ENCODE measurements around the gene PLET1.

The PLET1 gene

DNA sequence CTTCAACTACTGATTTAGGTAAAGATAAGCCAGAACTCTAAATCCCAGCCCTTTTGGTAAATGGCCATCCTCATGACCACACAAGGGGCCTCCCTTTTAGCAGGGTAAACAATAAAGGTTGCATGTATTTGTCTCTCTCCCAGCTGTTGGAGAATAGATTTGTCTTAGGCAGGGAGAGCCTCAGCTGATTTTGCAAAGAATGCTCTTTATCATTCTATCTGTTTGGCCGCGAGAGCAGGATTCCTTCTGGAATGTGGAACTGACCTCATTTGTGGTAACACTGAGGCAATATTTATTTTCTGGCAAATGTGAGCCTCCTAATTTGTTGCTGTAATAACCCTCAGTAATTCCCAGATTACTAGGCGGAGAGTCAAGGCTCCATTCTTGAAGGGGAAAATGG is 19.2 kb downstream of the PLET1 start:
- DNase-seq (ENCODE audit: low read depth), result no peak

DNA sequence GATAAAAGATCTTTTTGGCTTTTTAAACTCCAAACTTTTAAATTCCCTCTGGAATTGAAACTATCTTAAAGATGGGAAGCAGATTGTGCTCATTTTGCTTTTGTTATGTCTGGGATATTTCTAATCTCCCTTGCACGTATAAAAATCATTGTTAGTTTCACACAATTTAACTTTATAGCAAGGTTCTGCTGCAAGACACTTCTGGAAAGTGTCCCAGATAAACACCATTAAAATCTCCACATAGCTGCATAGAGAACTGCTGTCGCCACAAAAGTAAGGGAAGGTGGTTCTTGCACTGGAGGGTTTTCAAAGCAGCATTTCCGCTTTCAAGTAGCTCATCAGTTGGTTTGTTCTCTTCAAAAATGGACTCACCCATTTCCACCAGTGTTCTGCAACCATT is 22.6 kb downstream of the PLET1 start:
- DNase-seq (ENCODE audit: low read depth), result no peak

DNA sequence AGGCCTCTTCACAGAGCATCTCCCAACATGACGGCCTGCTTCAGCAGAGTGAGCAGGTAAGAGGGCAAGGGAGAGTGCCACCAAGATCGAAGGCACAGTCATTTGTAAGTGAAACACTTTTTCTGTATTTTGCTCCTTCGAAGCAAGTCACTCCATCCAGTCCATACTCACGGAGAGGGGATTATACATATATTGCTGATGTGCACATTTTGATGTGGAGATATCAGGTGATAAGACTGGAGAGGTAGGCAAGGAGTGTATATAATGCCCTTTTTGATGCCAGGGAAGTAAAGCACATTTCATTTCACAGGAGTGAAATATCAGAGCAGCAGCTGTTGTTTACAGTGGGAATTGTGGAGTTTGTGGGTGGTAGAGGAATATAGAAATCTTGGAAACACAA is 23.2 kb downstream of the PLET1 start:
- no peak for DNase-seq (ENCODE audit: low read depth)

DNA sequence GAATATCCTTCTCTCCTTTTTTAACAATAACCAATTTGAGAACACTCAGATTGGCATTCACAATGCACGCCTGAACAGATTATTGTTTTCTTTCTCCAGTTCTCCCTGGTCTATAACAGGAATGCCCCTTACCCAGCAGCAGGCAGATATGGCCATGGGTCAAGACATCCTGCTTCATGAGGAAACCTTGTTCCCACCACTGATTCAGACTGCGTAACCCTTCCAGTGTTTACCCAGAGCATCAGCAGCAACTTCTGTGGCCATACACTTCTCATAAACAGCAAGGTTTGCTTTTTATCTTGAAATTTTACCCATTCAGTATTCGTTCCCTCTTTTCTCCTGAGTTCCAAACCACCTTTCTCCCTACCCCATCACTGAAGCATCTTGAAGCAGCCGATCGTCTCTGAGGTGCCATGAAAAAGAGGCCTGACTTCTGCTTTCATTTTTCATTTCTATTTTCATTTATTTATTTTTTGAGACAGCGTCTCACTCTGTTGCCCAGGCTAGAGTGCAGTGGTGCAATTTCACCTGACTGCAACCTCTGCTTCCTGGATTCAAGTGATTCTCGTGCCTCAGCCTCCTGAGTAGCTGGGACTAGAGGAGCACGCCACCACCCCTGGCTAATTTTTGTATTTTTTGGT is 24.8 kb downstream of the PLET1 start:
- no peak for DNase-seq (ENCODE audit: low read depth)

DNA sequence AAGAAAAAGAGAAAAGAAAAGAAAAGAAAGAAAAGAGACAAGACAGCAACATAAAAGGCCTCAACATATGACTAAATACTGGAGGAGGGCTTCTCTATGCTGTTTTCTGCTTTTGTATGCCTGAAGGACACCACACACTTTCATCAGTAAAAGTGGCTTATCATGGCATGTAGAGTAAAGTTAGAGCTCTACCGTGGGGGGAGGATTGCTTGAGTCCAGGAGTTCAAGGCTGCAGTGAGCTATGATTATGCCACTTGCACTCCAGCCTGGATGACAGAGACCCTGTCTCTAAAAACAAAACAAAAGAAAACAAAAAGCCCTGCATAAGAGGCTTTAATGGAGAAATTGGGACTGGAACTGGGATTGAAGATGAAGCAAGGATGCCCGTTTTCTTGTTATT is 28.7 kb downstream of the PLET1 start:
- DNase-seq (ENCODE audit: low read depth), result no peak

DNA sequence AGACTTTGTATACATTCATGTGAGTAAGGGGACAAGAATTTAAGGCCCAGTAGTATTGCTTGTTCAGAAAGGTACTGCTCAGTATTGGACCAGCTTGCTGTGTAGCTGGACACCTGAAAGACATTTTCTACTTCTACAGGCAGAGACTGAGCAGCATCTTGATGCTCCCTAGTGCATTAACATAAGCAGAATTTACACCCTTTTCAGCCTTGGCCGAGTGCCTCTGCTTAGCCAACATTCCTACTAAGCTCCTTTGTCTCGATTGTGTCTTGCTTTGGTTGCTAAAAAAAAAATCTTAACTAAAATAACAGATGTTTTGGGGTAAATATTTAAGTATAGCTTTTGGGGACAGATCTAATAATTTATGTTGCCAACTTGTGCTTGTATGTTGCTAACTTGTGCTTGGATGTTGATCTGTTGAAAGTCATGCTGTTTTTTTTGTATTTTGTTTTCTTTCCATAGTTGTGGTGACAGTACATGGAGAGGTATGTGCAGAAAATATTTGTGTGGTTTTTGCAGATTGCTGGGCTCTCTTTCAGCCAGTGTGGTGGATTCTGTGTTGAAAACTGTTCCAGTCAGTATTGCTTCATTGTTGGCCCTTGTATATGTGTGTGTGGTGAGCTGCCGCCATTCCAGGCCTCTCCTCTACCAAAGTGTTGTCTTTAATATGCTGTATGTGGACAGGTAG is 30.8 kb downstream of the PLET1 start:
- DNase-seq (ENCODE audit: low read depth), result no peak

DNA sequence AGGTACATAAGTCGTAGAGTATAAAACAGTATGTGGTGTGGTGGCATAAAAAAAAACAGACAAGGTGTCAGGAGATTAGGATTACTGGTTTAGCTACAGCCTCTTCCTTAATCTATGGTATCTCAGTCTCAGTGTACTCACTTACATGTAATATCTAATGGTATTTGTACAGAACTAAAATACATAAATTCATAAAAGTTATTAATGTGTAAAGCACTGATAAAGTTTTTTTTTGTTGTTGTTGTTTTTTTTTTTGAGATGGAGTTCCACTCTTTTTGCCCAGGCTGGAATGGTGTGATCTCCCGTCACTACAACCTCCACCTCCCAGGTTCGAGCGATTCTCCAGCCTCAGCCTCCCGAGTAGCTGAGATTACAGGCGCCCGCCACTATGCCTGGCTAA is 31.5 kb downstream of the PLET1 start:
- no peak for DNase-seq (ENCODE audit: low read depth)

DNA sequence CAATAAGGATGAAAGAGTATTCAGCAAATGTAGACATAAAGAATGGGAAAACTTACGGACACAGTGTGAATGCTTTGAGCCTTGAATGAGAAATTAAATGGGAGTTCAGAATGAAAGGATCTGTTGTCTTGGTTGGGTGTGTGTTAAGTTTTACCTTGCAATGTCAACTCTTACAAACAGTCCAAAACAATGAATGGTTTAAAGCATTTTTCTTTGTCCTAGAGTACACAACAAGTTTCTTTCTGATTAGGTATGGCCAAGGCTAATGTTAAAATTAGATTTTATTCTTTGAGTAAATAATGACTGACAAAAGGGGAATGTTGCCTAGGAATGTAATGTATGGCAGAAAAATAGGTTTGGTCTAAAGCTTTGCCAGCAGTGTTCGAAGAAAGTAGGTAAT is 32.0 kb downstream of the PLET1 start:
- no peak for DNase-seq (ENCODE audit: low read depth)

DNA sequence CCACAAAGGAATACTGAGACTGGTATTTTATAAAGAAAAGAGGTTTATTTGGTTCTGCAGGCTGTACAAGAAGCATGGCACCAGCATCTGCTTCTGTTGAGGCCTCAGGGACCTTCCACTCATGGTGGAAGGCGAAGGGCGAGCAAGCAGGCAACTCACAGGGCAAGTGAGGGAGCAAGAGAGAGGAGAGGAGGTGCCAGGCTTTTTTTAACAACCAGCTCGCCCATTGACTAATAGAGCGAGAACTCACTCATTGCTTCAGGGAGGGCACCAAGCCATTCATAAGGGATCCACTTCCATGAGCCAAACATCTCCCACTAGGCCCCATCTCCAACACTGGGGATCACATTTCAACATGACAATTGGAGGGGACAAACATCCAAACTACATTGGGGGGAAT is 33.2 kb downstream of the PLET1 start:
- DNase-seq (ENCODE audit: low read depth), result no peak

DNA sequence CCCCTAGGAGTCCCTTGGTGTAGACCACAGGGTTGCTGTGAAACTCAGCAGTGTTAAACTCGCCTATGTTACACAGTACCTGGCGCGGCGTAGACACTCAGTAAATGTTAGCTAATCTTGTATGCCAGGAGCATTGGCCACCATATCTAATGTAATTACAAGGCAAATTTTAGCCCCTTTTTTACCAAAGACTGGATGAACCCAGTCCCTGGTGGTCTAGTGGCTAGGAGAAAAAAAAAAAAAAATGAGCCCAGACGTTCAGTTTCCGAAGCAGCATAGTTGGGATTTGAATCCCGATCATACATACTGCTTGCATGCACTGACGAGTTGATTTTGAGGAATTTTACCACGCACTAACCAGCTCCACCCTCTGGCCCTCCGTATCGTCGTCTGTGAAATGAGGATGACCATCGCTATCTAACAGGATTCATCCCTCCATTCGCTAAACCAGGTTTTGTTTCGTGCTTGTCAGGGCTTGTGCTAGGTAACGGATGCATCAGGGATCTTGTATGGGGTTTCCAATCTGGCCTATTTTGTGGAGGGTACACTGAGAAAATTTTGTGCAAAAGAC is 33.7 kb downstream of the PLET1 start:
- DNase-seq (ENCODE audit: low read depth), result no peak

DNA sequence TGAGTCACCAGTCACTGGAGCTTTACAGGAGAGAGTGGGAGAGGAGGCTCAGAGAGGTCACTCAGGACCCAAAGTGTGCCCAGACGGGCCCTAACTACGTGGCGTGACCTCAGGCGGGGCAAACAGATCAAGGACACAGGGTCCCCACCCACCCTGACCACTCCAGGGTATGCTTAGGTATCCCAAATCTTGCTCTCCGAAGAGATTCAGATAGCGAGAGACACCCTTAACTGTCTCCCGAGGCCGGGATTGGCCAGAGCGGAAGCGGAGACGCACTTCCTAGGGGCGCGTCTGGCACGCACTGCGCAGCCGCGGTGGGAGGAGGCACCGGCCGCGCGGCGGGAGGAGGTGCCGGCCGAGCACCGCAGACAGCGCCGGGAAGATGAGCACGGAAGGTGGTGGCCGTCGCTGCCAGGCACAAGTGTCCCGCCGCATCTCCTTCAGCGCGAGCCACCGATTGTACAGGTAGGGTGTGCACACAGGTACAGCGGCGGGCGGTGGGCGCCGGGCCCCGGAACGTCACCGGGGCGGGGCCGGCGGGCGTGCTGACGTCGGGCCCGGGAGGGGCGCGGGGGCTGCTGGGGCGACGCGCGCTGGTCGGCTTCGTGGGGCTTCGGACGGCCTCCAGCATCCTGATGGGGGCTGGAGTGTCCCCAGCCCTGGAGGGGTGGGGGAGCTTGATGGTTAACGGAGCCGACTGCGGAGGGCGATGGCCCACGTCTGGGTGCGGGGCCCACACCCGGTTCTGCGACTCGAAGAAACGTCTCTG is 34.4 kb downstream of the PLET1 start, which contains the start of gene PTS:
Gene PTS (plus strand): TSS at position 367 of the 769 bp plus-strand sequence. CDS start 16 bp downstream, at position 383.
- DNase-seq (ENCODE audit: low read depth), result peak; percentile 67

DNA sequence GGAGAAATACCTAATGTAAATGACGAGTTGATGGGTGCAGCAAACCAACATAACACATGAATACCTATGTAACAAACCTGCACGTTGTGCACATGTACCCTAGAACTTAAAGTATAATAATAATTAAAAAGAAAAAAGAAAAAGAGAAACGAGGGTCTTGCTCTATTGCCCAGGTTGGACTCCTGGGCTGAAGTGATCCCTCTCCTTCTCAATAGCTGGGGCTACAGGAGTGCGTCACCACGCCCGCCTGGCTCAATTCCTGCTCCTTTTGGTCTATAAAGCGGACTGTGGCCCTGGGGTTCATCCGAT is 35.0 kb downstream of the PLET1 start:
- DNase-seq (ENCODE audit: low read depth), result no peak

DNA sequence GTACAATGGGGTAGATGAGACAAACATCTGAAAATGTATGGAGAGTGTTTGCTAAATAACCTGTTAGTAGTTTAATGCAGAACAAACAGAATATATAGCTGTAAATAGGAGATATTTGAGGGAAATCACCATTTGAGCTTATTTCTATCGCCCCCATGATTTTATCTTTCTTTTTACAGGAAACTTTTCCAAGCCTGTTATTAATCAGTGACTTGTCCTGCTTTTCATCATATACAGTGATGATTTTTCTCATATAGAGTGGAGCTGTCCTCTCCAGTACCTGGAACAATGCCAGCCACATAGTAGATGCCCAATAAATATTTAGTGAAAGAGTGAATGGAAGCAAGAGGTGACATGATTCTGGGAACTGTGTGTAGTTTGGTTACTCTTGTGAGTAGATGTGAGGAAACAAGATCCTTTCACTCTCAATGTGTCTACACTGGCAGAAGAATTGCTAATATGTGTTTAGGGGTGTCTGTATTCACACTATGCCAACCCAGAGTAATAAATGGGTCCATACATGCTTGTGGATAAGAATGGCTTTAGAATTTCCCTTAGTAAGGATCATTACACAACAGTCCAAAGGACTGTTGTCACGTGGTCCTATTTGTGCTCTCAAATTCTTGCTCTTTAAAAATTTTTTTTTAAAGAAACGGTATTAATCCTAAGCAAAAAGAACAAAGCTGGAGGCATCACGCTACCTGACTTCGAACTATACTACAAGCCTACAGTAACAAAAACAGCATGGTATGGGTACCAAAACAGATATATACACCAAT is 36.7 kb downstream of the PLET1 start:
- DNase-seq (ENCODE audit: low read depth), result no peak

DNA sequence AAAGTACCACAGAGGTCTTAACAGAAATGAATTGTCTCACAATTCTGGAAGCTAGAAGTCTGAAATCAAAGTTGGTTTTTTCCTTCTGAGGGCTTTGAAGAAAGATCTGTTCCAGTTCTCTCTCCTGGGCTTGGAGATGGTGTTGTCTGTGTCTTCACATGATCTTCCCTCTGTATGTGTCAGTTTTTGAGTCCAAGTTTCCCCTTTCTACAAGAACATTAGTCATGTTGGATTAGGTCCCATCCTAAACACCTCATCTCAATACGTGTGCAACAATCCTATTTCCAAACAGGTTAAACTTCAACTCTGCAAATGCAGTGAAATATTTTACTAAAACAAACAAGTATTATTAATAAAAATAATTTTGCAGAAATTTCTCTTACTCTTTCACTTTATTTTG is 37.5 kb downstream of the PLET1 start:
- DNase-seq (ENCODE audit: low read depth), result no peak

DNA sequence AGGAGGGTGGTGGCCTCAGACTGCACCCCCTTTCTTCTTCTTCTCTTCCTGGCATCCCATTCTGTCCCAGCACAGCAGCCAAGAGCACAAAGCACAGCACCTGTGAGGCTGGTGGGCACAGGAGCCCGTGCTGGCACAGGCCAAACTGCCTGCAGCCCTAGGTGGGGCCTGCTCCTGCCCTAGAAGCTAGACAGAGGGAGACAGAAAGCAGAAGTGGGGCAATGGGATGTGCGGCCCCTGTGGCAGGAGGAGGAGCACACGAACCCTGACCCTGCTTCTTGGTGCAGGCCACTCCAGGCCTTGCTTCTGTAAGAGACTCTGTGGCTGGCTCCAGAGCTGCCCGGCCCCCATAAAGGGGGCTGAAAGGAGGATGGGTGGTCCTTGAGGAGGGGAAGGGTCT is 38.4 kb downstream of the PLET1 start:
- DNase-seq (ENCODE audit: low read depth), result no peak

DNA sequence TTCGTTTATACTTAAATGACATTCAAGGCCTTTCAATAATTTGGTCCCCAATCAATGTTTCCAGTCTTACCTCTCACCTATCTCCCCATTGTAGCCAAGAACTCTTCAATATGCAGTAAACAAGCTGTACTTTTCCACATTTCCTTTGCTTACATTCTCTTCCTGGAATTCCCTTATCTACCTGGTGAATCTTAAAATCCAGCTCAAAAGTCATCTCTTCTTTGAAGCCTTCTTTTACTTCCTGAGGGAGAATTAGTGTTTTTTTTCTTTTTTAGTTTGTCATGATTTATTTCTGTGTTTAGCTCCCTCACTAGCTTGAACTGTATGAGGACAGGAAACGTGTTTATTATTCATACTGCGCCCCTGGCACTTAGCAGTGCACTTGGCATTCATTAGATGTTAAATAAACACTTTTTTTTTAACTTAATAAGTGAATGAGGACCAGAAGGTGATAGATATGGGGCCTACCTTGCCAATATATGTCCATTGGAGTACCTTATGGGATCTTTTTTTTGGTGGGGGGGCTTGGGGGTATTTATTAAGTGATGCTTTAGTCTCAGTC is 39.3 kb downstream of the PLET1 start:
- no peak for DNase-seq (ENCODE audit: low read depth)

DNA sequence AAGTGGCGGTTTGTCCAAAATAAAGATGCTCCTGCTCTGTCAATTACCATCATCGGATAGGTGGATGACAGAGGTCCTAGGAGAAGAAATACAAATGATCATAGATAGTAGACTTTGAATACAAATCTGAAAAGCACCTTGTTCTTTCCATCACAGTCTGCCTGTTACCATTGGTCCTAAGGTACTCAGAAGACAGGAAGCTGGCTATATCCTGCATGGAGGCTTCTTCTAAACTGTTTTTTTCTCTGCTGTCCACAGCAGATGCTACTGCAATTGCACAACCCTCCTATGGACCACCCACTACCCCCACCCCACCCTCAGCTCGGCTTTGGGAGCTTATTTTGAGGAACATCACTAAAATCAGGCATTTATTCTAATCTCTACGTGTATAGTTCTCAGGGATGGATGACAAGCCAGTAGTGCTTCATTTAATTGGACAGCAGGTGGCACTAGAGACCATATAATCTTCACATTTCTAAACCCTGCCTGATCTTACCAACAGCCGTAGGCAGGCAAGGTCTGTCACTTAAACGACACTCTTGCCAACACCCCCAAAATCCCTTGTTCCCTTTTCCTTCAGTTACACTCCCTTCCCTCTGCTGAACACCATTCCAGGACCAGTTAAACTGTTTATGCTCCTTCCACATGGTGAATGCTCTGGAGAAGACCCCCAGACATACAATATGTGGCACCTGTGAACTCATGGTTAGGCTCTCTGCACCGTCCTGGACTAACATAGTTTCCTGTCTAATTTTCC is 41.0 kb downstream of the PLET1 start:
- peak; percentile 22 for DNase-seq (ENCODE audit: low read depth)

DNA sequence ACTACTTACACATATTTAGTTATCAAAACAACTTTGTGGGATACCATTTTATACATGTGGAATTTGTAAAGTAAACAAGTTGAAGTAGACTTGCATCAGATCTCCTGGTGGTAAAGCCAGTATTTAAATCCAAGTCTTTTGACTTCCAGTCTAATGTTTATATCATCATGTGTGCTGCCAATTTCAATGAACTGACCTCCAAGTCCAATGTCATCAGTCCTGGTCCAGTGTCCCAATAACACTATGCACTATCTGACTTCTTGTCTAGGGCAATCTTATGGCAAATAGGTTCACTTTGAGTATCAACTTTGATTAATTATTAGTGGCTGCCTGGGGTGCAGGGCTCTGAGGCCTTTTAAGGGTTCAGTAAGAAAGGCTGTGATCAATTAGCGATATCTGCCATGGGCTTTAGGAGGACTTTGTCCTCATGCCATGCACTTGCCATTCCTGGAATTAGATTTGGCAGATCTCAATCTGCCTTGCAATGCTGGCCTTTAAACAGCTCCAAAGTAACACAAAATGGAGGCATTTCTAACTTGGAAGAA is 44.0 kb downstream of the PLET1 start:
- no peak for DNase-seq (ENCODE audit: low read depth)

DNA sequence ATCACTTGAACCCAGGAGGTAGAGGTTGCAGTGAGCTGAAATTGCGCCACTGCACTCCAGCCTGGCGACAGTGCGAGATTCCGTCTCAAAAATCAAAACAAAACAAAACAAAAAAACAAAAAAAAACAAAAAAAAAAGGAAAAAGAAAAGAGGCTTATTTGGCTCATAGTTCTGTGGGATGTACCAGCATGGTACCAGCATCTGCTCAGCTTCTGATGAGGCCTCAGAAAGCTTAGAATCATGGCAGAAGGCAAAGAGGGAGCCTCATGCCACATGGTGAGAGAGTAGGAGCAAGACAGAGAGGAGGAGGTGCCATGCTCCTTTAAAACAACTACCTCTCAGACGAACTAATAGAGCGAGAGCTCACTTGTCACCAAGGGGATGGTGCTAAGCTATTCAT is 45.0 kb downstream of the PLET1 start:
- DNase-seq (ENCODE audit: low read depth), result no peak

DNA sequence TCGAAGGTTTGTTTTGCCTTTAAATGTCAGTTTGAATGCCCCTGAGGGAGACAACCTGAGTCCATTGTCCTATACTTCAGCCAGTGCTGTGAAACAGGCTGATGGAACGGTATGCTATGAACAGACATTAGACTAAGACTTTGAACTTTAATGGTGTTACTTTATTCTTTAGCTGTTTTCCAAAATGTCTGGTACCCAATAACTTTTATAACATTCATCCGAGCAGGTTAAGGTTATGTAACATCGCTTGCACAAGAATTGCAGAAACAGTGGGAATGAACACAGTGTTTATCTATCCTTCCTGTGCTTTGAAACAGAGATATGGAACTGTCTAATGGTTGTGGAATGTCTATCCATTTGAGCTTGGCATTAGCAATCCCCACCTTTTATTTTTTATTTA is 46.9 kb downstream of the PLET1 start:
- no peak for DNase-seq (ENCODE audit: low read depth)

DNA sequence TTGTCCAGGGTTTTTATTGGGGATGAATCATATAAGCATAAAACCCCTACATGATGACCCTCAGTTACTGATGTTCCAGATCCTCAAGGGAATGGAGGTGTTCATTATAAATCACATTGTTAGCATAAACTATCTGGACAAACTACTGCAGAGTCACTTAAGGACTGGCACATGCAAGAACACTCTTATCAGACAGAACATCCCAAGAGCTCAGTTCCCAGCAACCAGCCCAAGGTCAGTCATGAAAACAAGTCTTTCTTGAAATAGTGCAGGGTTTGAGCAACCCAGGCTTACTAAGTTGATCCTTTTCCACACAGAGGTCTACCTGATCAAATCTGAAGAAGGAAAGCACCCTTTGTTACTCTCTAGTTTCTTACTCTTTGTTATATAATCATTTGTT is 48.0 kb downstream of the PLET1 start:
- DNase-seq (ENCODE audit: low read depth), result no peak

All from stimulated activated CD4-positive, alpha-beta T cell treated with anti-CD3 and anti-CD28 coated beads, Interleukin-2, amount 100 ng/mL, for 4 hours (primary cell).